ENCODE data around the gene MTMR12.
"Not testable (repeated sequence)": the region's sequence is repeated elsewhere in the genome, so short reads cannot be mapped to it uniquely, and the experiment has no call there.

Gene MTMR12

DNA sequence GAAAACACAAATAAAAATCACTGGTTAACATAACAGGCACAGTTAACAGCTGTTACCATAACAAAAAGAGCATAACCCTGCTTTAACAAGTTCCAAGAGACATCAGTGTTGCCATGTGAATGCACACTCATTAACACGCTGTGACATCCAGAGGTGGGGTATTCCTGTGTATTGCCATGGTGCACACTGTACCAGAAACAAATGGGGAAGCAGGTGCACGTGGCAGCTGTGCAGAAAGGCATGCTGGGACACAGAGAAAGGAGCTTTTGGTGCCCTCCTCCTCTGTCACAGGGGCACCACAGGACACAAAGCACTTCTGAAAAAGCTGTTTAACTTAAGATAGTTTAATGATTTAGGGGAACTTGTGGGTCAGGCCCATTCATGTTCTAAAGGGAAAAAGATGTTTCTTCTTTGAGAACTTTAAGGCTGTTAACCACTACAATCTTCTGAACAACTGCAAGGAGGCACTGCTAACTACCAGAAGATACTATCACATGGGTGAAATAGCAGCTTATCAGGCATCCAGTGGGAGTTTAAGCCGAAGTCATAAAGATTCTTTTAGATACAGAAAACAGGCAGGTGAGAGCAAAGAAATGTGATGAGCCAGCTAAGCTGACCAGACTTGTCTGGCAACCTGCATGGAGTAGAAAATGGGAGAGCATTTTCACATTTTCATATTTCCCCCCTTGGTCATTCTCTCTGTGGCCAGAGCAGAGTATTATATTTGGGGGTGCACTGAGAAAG is 82.2 kb downstream of the MTMR12 start:
- no peak for DNase-seq

DNA sequence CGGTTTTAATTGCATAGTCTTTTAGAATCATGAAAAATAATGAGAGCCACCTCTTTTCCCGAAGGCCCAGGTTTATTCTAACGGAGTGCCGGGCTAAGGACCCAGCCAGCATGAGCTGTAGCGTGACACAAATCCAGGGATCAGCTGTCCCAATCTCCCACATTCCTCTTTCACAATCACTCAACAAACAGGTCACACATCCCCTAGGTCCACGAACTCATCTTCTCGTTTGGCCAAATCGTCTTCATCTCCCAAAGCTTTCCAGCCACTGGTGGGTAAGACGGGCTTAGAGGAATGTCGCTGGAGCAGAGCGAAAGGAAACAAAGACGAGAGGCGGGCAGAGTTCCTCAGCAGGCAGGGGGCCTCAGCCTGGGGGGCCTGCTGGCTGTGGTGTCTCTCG is 83.2 kb downstream of the MTMR12 start:
- DNase-seq = no peak

DNA sequence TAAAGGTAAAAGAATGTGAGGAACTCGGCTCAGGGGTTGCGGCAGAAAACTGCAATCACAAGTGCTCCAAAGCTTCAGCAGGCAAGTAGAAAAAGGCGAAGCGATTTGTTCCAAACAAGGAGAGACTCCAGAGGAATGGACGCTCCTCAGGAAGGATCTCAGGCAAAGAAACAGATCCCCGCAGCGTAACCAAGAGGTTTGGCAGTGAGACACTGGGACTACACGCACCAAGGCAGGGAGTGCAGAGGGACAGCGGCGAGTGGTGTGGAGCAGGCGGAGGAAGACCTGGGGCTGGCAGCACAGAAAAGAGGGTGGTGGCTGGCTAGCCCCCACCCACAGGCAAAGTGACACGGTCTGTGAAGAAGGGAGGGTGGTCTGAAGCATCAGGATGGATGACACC is 83.9 kb downstream of the MTMR12 start:
- DNase-seq = no peak

DNA sequence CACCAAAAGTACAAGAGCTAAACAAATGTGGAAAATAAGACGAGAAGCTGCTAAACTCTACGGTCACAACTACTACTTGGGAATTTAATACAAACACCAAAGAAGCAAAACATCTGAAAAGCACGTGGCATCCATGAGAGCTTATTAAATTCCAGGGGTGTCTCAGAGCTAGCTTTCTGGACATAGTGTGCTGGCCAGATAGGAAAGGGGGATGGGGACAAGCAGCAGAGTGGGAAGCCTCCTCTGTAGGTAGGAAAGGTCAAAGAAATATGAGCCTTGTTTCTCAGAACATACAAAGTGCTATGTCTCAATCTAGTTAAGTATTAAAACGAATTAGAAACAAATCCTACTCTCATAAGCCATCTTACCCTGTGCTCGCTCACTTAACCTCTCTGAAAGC is 87.3 kb downstream of the MTMR12 start:
- DNase-seq = no peak

DNA sequence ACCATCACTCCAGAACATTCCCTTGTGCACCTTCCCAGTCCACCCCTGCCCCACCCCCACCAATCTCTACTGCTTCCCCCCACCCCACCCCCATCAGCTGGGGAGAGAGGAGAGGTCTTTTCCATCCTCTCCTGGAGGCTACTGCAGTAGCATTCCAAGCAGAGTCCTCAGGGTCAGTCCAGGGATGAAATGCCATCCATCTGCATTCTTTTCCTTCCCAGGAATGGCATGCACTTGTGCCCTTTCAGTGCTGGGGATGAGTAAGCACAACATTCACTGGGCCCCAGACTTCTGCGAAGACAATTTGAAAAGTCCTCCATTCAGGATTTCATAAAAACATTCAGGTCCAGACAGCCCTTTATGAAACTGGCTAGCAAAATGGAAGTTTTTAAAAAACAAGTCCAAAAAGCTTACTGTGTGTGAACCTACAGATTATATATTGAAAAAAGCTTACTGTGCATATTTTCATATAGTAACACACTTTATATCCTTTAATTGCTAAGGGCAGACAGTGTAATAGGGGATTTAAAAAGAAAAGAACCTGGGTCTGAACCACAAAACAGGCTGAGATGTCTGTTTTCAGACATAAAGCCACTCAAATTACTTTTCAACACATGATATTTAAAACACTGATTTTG is 88.6 kb downstream of the MTMR12 start:
- no peak for DNase-seq

DNA sequence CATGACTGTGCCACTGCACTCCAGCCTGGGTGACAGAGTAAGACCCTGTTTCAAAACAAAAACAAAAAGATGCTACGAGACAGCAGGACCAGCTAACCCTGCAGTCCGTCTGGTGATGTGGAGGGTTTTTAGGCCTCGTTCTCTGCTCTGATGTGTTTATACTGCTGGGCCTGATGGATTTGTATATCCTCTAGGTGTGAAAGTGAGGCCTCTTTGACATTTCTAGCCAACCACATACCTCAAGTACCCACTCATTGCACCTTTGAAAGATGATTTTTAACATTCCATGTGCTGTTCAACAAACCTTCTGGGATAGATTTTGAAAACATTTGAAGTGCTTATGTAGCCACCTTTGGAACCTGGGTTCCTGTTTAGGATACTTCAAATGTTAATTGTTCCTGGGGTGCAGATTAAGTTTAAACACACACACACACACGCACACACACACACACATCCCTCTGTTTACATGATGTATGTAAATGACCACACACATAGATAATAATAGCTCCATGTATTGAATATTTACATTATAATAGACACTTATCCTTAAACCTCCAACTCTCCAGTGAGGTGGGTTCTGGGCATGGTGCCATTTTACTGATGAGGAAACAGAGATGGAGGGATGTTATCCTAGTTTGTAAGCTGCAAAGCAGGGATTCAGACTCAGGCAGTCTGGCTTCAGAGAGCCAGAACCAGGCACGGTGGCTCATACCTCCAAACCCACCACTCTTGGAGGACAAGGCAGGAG is 89.8 kb downstream of the MTMR12 start:
- DNase-seq = no peak

DNA sequence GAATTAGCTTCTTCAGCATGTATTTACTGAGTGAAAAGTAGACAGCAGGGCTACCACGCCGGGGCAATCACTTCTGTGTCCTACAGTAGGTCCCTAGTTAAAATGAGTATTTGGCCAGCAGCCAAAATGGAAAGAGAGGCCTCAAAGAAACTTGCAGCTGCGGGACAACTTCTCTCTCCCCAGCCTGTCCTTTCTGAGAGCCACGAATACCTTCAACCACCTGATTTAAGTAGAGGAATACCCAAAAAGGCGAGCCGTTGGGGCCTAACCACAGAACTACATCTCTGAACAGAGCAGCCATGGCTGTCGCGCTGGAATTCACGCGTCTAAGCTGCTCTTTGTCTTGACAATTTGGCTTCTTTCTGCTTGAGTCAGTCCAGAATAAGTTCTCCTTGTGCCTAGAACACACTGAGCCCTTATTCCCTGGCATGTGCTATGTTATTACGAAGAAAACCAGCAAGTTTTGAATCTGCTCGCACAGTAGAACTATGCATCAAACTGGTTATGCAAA is 94.8 kb downstream of the MTMR12 start:
- DNase-seq = no peak

DNA sequence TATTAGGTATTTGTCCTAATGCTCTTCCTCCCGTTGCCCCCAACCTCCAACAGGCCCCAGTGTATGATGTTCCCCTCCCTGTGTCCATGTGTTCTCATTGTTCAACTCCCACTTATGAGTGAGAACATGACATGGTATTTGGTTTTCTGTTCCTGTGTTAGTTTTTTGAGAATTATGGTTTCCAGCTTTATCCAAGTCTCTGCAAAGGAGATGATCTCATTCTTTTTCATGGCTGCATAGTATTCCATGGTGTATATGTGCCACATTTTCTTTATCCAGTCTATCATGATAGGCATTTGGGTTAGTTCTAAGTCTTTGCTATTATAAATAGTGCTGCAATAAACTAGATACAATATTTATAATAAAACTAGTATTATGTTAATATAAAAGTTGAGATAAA is 98.4 kb downstream of the MTMR12 start:
- DNase-seq = not testable (repeated sequence)

DNA sequence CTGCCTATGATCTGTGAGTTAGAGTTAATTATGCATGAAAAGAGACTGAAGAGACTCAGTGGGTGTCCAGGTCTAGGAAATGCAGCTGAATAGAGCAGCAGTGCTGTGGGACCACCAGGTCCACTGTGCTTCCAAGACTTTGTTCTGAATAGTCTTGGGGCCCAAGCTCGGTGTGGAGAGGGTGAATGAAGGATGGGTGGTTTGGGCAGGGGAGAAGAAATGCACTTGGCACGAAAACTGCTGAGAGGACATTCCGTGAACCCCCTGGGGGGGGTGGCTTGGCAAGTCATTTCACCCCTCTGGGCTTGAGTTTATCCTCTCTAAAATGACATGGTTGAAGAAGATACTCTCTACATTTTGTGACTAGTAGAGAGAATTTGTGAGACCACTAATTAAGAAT is 102.6 kb downstream of the MTMR12 start:
- DNase-seq = no peak

DNA sequence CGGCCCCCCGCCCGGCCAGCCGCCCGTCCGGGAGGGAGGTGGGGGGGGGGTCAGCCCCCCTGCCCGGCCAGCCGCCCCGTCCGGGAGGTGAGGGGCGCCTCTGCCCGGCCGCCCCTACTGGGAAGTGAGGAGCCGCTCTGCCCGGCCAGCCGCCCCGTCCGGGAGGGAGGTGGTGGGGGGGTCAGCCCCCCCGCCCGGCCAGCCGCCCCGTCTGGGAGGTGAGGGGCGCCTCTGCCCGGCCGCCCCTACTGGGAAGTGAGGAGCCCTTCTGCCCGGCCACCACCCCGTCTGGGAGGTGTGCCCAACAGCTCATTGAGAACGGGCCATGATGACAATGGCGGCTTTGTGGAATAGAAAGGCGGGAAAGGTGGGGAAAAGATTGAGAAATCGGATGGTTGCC is 103.9 kb downstream of the MTMR12 start:
- not testable (repeated sequence) for DNase-seq

DNA sequence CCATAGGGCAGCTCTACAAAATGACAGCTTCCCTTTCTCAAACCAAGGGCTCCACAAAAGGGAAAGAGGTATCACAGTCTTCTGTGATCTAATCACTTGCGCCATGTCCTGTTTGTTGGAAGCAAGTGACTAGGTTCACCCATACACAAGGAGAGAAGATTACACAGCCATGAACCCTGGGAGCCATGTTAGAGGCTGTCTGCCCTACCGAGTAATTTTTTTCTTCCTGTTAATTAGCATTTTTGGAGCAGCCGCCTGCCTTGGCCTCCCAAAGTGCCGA is 105.4 kb downstream of the MTMR12 start:
- DNase-seq = no peak

DNA sequence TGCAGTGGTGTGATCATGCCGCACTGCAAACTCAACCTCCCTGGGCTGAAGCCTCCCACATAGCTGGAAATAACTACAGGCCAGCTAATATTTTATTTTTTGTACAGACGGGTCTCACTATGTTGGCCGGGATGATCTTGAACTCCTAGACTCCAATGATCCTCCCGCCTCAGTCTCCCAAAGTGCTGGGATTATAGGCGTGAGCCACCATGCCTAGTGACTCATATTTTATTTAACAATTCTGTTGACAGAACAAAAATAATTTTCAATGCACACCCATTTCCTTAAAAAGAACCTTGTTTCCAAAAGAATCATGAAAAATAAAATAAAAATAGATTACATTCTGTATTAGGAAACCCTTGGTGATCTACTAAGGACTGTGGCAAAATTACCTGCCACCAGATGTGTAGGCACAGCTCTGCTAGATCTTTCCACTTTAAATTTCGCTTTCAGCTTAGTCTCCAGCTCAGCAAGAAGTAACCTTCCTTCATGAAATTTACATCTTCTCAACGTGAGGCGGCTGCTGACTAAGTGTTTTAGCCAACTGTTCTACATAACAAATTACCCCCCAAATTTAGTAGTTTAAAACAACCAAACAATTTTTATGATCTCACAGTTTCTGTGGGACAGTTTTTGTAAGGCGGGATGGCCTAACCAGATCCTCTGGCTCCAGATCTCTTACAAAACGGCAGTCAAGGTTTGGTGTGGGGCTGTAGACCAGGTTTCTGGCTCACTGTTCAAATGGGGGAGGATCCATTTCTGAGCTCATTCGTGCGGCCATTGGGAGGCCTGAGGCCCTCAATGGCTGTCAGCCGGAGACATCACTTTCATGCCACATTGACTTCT is 106.0 kb downstream of the MTMR12 start:
- DNase-seq = no peak

DNA sequence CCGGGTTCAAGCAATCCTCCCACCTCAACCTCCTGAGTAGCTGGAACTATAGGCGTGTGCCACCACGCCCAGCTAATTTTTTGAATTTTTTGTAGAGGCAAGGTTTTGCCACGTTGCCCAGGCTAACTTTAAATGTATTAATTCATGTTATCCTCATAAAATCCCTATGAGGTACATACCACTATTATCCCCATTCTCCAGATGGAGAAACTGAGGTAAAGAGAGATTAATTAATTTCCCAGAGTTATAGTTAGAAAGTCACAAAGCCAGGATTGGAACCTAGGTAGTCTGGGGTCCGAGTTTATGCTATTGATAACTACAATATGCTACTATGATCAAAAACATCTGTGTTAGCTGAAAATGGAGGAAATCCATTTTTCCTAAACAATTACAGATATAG is 106.7 kb downstream of the MTMR12 start:
- DNase-seq = no peak

DNA sequence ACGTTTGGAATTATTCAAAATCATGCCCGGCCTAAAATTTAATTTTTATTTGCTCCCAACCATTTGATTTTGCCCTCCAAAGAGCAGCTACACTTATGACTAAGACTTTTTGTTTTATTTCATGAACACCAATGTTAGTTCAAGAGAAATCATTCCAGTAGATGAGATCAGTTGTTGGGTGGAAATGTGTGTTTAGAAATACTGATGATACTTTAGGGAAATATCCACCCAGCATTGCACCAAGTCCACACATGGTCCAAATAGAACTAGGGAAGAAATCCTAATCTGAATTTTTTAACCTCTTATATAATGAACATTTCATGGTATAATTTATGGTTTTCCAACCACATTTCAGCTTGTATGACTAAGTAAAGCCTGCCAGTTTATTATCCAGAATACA is 110.3 kb downstream of the MTMR12 start:
- no peak for DNase-seq

DNA sequence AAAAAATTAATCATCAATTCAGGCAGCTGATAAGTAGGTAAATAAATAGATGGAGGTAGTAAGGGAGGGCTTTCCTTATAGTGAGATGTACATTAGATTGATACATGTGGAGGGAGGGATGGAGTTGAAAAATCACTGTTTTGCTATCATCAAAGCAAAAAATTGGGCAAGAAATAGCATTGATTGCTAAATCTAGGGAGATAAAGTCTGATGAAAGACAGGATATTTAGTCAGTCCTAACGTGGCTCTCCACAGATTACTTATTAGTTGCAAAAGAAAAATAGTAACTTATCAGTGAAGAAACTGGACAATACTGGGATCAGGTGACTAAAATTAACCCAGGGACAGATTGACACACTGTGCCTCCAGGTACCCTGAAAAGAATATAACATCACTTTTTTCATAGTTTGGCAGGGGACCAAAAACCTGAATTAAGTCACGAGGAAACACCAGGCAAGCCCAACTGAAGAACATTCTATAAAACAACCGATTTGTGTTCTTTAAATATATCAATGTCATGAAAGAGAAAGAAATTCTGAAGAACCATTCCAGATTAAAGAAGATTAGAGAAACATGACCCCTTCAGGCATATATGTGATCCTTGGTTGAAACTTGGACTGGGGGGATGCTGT is 111.5 kb downstream of the MTMR12 start:
- no peak for DNase-seq

DNA sequence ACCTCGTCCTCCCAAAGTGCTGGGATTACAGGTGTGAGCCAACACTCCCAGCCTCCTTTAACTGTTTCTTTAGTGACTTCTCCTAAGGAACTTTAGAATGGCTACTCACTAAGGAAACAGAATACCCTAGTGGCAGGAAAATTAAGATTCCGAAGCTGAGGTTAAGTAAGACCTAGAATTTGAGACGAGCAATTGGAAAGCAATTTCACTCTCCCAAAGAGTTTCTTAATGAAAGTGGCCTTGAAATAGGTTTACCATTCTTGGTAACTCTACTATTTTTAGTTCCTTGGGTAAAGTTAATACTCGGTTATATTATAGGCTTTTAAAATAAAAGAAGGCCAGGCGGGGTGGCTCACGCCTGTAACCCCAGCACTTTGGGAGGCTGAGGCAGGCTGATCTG is 115.7 kb downstream of the MTMR12 start:
- DNase-seq = no peak

DNA sequence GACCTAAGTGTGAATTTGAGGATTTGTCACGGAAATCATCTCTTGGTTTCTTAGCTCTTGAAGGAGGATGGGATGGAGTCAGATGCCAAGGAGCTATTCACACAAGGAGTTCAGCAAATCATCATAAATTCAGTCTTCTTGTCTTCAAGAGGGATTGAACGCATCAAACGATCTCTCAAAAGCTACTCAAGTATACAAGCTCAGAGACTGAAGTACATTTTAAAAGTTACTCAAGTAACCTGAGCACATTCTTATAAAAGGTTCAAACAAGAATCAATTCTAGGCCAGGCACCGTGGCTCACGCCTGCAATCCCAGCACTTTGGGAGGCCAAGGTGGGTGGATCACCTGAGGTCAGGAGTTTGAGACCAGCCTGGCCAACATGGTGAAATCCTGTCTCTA is 117.5 kb downstream of the MTMR12 start:
- DNase-seq = no peak

DNA sequence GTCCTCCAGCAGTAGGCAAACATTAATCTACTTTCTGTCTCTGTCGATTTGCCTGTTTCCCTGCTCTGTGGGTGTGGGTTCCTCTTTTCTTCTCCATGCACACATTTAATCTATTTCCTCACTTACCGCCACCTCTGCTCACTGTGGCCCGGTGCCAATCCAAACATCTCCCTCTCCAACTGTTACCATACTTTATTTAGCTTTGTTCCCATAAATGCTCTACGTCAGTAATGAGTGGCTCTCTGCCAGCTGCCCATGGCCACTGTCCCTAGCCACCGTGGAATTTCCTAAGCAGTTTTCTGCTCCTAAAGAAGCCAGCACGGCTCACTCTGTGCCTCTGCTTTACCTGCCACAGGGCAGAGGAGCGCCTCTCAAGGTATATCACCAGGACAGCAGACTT is 119.1 kb downstream of the MTMR12 start:
- no peak for DNase-seq

DNA sequence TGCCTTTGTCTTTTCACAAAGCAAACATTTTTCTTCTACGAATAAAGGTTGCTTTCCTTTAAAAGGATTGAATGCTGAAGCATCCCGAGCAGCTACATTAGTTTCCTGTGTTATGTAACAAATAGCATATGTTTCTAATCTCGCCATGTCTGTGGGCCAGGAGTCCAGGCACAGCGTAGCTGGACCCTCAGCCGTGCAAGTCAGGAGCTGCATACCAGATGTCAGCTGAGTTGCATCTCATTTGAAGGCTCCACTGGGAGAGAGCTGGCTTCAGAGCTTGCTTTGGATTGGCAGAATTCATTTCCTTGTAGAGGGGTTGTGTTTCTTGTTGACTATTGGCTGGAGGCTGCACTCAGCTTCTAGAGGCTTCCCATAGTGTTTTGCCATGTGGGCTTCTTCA is 122.6 kb downstream of the MTMR12 start:
- no peak for DNase-seq

DNA sequence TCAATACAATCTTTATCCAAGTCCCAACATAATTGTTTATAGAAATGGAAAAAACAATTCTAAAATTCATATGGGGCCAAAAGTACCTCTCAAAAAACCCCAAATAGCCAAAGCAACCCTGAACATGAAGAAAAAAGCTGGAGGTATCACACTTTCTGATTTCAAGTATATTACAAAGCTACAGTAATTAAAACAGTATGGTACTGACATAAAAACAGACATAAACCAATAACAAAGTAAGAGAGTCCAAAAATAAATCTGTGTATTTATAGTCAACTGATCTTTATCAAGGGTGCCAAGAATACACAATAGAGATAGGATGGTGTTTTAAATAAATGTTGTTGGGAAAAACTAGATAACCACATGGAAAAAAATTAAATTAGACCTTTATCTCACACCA is 125.1 kb downstream of the MTMR12 start:
- no peak for DNase-seq

DNA sequence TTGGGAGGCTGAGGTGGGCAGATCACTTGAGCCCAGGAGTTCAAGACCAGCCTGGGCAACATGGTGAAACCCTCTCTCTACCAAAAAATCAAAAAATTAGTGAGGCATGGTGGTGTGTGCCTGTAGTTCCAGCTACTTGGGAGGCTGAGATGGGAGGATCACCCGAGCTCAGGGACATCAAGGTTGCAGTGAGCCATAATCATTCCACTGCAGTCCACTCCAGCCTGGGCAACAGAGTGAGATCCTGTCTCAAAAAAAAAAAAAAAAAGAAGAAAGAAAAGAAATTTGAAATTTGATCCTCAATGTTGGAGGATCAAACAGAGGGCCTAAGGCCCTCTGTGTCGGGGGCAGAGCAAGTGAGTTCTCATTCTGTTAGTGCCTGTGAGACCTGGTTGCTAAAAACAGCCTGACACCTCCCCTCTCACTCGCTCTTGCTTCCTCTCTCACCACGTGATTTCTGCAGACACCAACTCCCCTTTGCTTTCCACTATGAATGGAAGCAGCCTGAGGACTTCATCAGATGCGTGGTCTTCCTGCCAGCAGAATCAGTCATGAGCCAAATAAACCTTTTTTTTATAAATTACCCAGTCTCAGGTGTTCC is 130.2 kb downstream of the MTMR12 start:
- no peak for DNase-seq

All from stimulated activated CD4-positive, alpha-beta T cell treated with anti-CD3 and anti-CD28 coated beads, Interleukin-2, amount 100 ng/mL, for 24 hours (primary cell).